Duodenal mucosa (tissue), 2 donors: ENCODE measurements around the gene MBP.

Experiments used
- H3K27ac ChIP-seq: one replicate; pipeline ENCODE4 v1.7.0; 2013; ENCODE audit warnings: low read depth, low read length
- H3K27me3 ChIP-seq, 2 donors: one replicate each; pipeline ENCODE4 v1.7.0; 2013; ENCODE audit warnings: low read length in 2 of 2, control low read depth in 1 of 2; ENCODE audit not compliant: insufficient read depth in 2 of 2, control insufficient read depth in 1 of 2
- H3K36me3 ChIP-seq, 2 donors: one replicate each; pipeline ENCODE4 v1.7.0; 2013; ENCODE audit warnings: low read length in 2 of 2, control low read depth in 1 of 2; ENCODE audit not compliant: insufficient read depth in 2 of 2, control insufficient read depth in 1 of 2
- H3K4me1 ChIP-seq, 2 donors: one replicate each; pipeline ENCODE4 v1.7.0; 2013; ENCODE audit warnings: low read length in 2 of 2, control low read depth in 1 of 2; ENCODE audit not compliant: insufficient read depth in 2 of 2, control insufficient read depth in 1 of 2
- H3K4me3 ChIP-seq, 2 donors: one replicate each; pipeline ENCODE4 v1.7.0; 2013; ENCODE audit warnings: low read length in 2 of 2, low read depth in 1 of 2
- H3K9ac ChIP-seq, 2 donors: one replicate each; pipeline ENCODE4 v1.7.0; 2013; ENCODE audit warnings: low read length in 2 of 2, low read depth in 1 of 2
- H3K9me3 ChIP-seq, 2 donors: one replicate each; pipeline ENCODE4 v1.7.0; 2013; ENCODE audit warnings: low read length in 2 of 2, control low read depth in 1 of 2; ENCODE audit not compliant: control insufficient read depth in 1 of 2

Gene MBP

GRCh38 chr18:76977684-76978232 is 154.8 kb downstream of the MBP start:
- H3K27me3 ChIP-seq = no peaks in the 10 kb centered on the region
- H3K9me3 ChIP-seq = no peaks in the 10 kb centered on the region
- H3K36me3 ChIP-seq = no peaks in the 10 kb centered on the region
- H3K4me3 ChIP-seq = peak overlapping the region in 1 of 2 donors; percentile 59
- H3K9ac ChIP-seq = peak overlapping the region in 1 of 2 donors; percentile 47
- peaks cover 22 to 29% of the 10 kb centered on the region in 2 donors for H3K4me1 ChIP-seq
- no peak overlapping the region for H3K27ac ChIP-seq

GRCh38 chr18:76977108-76977621 is 155.4 kb downstream of the MBP start:
- Histone ChIP-seq H3K27me3 (no peaks in the 10 kb centered on the region), H3K4me3 (peak overlapping the region; percentile 59 to 62), H3K9ac (peak overlapping the region; percentile 65 to 67), H3K36me3 (no peaks in the 10 kb centered on the region), H3K4me1 (peaks cover 16 to 25% of the 10 kb centered on the region in 2 donors), H3K27ac (peak overlapping the region; percentile 61), H3K9me3 (no peaks in the 10 kb centered on the region)

DNA sequence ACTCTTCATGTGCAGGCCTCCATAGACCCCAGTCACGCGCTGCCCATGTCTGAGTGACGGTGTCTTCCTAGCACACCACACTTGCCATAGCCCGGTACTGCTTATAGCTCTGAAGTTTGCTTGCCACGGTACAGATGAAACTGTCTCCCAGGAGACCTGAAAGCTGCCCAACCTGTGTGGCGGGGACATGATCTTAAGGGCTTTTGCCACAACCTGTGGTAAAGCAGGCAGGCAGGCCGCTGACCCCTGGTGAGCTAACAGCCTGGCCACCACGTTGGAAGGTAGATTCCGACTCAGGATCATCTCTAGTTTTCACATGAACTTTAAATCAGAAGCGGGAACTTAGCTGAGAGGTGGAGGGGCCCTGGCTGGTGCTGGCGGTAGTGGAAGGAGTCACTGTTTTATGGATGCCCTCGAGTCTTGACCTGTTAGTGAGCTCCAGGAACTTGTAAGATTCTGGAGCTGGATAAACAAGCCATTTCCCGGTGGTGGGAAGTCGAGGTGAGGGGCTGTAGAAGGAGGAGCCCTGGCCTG is 156.9 kb downstream of the MBP start:
- Histone ChIP-seq H3K36me3 (peaks cover 0 to 4% of the 10 kb centered on the region in 2 donors), H3K9ac (no peak overlapping the region), H3K9me3 (no peaks in the 10 kb centered on the region), H3K4me3 (no peak overlapping the region), H3K27me3 (no peaks in the 10 kb centered on the region), H3K4me1 (peaks cover 7 to 11% of the 10 kb centered on the region in 2 donors), H3K27ac (no peak overlapping the region)

- Histone ChIP-seq H3K36me3 (peaks cover 0 to 4% of the 10 kb centered on the region in 2 donors), H3K27ac (no peak overlapping the region), H3K9ac (no peak overlapping the region), H3K9me3 (no peaks in the 10 kb centered on the region), H3K4me1 (peaks cover 7 to 11% of the 10 kb centered on the region in 2 donors), H3K27me3 (no peaks in the 10 kb centered on the region), H3K4me3 (no peak overlapping the region)
These were observed 158.2 kb downstream of the MBP start for GRCh38 chr18:76974386-76974785.

DNA sequence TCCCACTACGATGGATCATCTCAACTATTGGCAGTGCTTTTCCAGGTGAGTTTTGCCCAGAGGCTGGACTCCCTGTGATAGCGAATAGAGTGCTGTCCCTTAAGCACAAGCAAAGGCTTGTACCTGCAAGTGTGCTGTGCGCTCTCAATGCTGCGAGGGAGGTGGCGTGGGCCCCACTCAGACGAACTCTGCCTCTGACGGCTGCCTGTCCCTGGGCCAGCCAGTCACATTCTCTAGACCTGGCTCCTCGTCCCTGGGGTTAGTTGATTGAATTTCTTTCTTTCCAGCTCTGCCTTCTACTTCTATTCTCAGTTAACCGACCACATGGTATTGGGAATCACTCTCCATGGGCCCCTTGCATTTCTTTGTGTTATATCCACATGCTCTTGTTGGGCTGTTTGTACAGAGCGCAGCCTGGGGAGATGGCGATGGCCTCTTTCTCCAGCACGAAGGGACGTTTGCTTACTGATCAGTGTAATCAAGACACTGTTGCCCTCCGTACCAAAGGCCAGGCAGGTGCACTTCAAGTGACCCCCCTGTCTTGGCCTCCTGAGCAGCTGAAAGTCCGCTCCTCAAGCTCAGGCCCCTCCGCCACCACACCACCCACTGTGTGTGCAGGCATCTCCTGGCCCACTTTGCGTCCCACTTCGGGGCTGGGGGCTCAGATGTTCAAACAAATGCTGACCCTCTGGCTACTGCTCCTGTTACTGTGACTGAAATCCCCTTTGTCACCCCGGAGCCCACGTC is 158.9 kb downstream of the MBP start:
- H3K27me3 ChIP-seq = no peaks in the 10 kb centered on the region
- H3K36me3 ChIP-seq = peaks cover 0 to 8% of the 10 kb centered on the region in 2 donors
- H3K4me1 ChIP-seq = peaks cover 7 to 11% of the 10 kb centered on the region in 2 donors
- no peak overlapping the region for H3K9ac ChIP-seq
- H3K27ac ChIP-seq = no peak overlapping the region
- no peaks in the 10 kb centered on the region for H3K9me3 ChIP-seq
- H3K4me3 ChIP-seq = no peak overlapping the region

DNA sequence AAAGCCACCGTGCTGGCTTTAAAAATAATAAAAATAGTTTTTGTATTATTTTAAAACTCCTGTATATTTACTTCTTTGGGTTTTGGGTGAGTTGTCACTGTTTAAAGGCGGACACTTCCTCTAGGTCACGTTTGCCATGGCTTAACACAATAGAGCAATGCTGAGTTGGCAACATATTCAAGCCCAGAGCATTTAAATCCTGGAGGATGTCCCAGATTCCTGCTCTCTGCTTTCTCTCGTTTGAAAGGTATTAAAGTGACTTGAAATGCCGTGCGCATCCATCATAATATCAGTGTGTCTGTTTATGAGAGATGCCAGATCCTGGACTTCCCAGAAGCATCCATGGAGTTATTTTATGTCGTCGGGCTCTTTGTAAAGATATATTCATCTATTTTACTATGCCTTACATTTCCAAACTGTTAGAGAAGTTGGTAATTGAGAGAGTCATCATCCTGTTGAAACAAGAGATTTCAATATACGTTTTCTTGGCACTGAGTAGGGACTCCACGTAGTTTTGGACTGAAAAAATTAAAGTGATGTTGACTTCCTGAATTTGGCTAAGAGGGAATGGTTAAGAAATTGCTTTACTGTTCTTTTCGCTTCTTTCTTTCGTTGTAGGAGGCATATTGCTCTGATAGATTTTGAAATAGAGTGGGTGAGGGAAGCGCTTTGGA is 159.6 kb downstream of the MBP start:
- Histone ChIP-seq H3K9ac (no peak overlapping the region), H3K9me3 (no peaks in the 10 kb centered on the region), H3K36me3 (peaks cover 0 to 11% of the 10 kb centered on the region in 2 donors), H3K27me3 (no peaks in the 10 kb centered on the region), H3K4me3 (no peak overlapping the region), H3K4me1 (peaks cover 5 to 6% of the 10 kb centered on the region in 2 donors), H3K27ac (no peak overlapping the region)

DNA sequence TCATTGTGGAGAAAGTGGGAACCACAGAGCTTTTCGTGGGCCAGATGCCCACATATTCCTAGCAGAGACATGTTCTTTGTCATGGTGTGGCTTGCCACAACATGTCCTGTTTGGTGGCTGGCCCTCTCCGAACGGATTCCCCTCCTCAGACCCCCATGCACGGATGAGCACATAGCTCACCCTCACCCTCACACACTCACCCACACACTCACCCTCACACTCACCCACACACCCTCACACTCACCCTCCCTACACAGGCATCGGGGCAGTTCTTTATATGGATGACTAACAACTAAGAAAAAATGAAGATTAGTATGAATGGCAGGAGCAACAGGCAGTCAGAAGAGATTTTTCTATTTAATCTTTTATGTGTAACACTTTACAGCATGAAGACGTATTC is 160.3 kb downstream of the MBP start:
- no peaks in the 10 kb centered on the region for H3K27me3 ChIP-seq
- H3K4me3 ChIP-seq = no peak overlapping the region
- H3K27ac ChIP-seq = no peak overlapping the region
- H3K4me1 ChIP-seq = no peaks in the 10 kb centered on the region
- peaks cover 0 to 11% of the 10 kb centered on the region in 2 donors for H3K36me3 ChIP-seq
- no peaks in the 10 kb centered on the region for H3K9me3 ChIP-seq
- no peak overlapping the region for H3K9ac ChIP-seq

GRCh38 chr18:76970770-76971559 is 161.6 kb downstream of the MBP start:
- H3K27me3 ChIP-seq = no peaks in the 10 kb centered on the region
- H3K4me1 ChIP-seq = peaks cover 0 to 3% of the 10 kb centered on the region in 2 donors
- H3K9ac ChIP-seq = no peak overlapping the region
- H3K36me3 ChIP-seq = peaks cover 0 to 14% of the 10 kb centered on the region in 2 donors
- H3K27ac ChIP-seq = no peak overlapping the region
- no peak overlapping the region for H3K4me3 ChIP-seq
- no peaks in the 10 kb centered on the region for H3K9me3 ChIP-seq

DNA sequence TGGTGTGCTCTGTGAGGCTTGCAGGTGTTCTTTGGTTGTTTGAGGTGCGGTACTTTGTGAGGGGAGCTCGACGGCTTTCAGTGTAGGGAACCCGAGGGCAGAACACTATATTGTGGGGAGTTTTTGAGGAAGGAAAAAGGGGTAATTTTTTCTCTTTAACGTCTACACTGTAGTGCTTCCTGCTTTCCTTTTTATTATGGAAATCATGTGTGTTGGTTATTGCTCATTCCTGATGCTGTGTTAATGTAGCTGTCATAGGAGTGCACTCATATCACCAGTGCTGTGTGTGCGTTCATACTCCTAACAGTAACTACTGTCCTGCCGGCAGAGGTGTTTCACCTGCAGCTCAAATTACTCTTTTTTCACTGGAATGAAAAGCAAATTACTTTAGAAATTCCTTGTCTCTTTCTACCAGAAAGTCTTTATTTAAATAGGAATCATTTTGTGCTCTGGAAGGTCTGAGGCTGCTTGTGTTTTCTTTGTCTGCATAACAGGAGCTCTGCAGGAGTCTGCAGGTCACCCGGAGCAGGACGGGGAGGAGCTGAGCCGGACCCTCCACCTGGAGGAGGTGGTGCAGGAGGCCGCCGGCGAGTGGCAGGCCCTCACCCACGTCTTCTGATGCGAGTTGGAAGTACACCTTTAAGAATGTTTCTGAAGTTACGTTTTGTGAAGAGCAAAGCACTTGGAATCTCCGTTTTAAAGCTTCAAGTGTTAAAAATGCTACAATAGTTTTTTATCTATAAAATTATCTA is 164.7 kb downstream of the MBP start:
- no peak overlapping the region for H3K27ac ChIP-seq
- no peaks in the 10 kb centered on the region for H3K9me3 ChIP-seq
- H3K27me3 ChIP-seq = no peaks in the 10 kb centered on the region
- peaks cover 0 to 14% of the 10 kb centered on the region in 2 donors for H3K36me3 ChIP-seq
- H3K9ac ChIP-seq = no peak overlapping the region
- H3K4me1 ChIP-seq = peaks cover 0 to 5% of the 10 kb centered on the region in 2 donors
- no peak overlapping the region for H3K4me3 ChIP-seq
